Breast epithelium (tissue), 4 donors: ENCODE measurements around the gene DMAP1. TPM values are rescaled to one million over a fixed set of nuclear protein-coding genes. Genes with fewer than 3 reads are reported as not detected.

ENCODE experiments used
- DNase-seq, 2 donors: peaks; one replicate each; pipeline ENCODE4 v3.0.0-alpha.2; 2019; ENCODE audit warnings: low spot score in 2 of 2
- H3K27ac ChIP-seq, 2 donors: fragments of 200-600 bp; sonication (generic) in 1 of 2; one replicate each; pipeline ENCODE4 v1.5.1; 2016 to 2019; ENCODE audit warnings: mild to moderate bottlenecking in 1 of 2
- H3K27me3 ChIP-seq, 2 donors: fragments of 200-600 bp; sonication (generic) in 1 of 2; one replicate each; pipeline versions ENCODE4 v1.5.1 to v1.6.0; 2017 to 2019; ENCODE audit warnings: control low read depth in 1 of 2, mild to moderate bottlenecking in 1 of 2
- H3K36me3 ChIP-seq: fragments of 200-600 bp; one replicate; pipeline ENCODE4 v1.5.1; 2019
- H3K4me1 ChIP-seq, 2 donors: fragments of 200-600 bp; sonication (generic); one replicate each; pipeline ENCODE4 v1.5.1; 2016 to 2019; ENCODE audit warnings: control low read depth in 1 of 2
- H3K4me3 ChIP-seq, 3 donors: fragments of 200-600 bp; sonication (generic); 1 replicate in 2 of 3; 2 replicates in 1 of 3; pipeline ENCODE4 v1.5.1; 2016 to 2019; ENCODE audit warnings: mild to moderate bottlenecking in 3 of 3, moderate library complexity in 2 of 3
- H3K9me3 ChIP-seq, 2 donors: fragments of 200-600 bp; sonication (generic) in 1 of 2; one replicate each; pipeline ENCODE4 v1.5.1; 2016 to 2019; ENCODE audit warnings: control low read depth in 1 of 2
- CTCF ChIP-seq, 3 donors: fragments of 450-650 bp; IDR thresholded peaks; one replicate each; pipeline ENCODE4 v1.5.1; 2016 to 2017; ENCODE audit warnings: antibody characterized with exemption in 3 of 3, mild to moderate bottlenecking in 3 of 3, moderate library complexity in 3 of 3
- POLR2A ChIP-seq: fragments of 450-650 bp; IDR thresholded peaks from one replicate; pipeline ENCODE4 v1.6.1; 2016; ENCODE audit warnings: antibody characterized with exemption, mild to moderate bottlenecking, moderate library complexity
- POLR2AphosphoS5 ChIP-seq, 3 donors: sonication (generic); formaldehyde crosslinking; IDR thresholded peaks; one replicate each; pipeline ENCODE4 v1.6.1; 2017; ENCODE audit warnings: antibody characterized with exemption in 3 of 3
- intact Hi-C: fragments of 100-400 bp; cut with DNase I; formaldehyde crosslinking; loops from one replicate; pipeline ENCODE4 v1.15.1; 2023; ENCODE audit warnings: low total_unique reads
- total RNA-seq, 3 donors: library from RNA; depleted of rRNA; stranded (reverse); fragments of >200 nt; gene quantifications; one replicate each; pipeline ENCODE4 v1.1.0, GENCODE V29; 2016

DMAP1 gene
- total RNA-seq, 3 donors from 2014 or later: 40.3 to 66.2 (median 51.4) TPM

GRCh38 chr1:44265656-44266358, 52.5 kb downstream of the DMAP1 start:
- no peaks in the 10 kb centered on the region for H3K9me3 ChIP-seq
- no peak overlapping the region for H3K4me3 ChIP-seq
- no peaks in the 10 kb centered on the region for H3K36me3 ChIP-seq
- no peaks in the 10 kb centered on the region for H3K27me3 ChIP-seq
- intact Hi-C loops: no loop called here
- TF ChIP-seq CTCF (IDR thresholded peaks at IDR 0.05): no peak
- TF ChIP-seq POLR2A: no peak
- TF ChIP-seq POLR2AphosphoS5 (IDR thresholded peaks at IDR 0.05): no peak
- DNase-seq: no peak
- H3K4me1 ChIP-seq: no peaks in the 10 kb centered on the region
- no peak overlapping the region for H3K27ac ChIP-seq

- H3K36me3 ChIP-seq: no peaks in the 10 kb centered on the region
- intact Hi-C loops: no loop called here
- no peak overlapping the region for H3K27ac ChIP-seq
- no peak for TF ChIP-seq POLR2A
- TF ChIP-seq CTCF (IDR thresholded peaks at IDR 0.05): no peak
- TF ChIP-seq POLR2AphosphoS5 (IDR thresholded peaks at IDR 0.05): no peak
- no peak for DNase-seq
- H3K4me3 ChIP-seq: no peak overlapping the region
- no peaks in the 10 kb centered on the region for H3K27me3 ChIP-seq
- H3K9me3 ChIP-seq: no peaks in the 10 kb centered on the region
- no peaks in the 10 kb centered on the region for H3K4me1 ChIP-seq
Observed at GRCh38 chr1:44266400-44267344, 53.4 kb downstream of the DMAP1 start.

- no peaks in the 10 kb centered on the region for H3K36me3 ChIP-seq
- no peaks in the 10 kb centered on the region for H3K4me1 ChIP-seq
- no peak overlapping the region for H3K27ac ChIP-seq
- TF ChIP-seq POLR2AphosphoS5 (IDR thresholded peaks at IDR 0.05) (no peak), POLR2A (no peak), CTCF (IDR thresholded peaks at IDR 0.05) (no peak)
- intact Hi-C loops: no loop called here
- H3K9me3 ChIP-seq: no peaks in the 10 kb centered on the region
- H3K4me3 ChIP-seq: no peak overlapping the region
- no peak for DNase-seq
- H3K27me3 ChIP-seq: no peaks in the 10 kb centered on the region
Observed at GRCh38 chr1:44267438-44267837, 54.2 kb downstream of the DMAP1 start.

- Histone ChIP-seq H3K4me1 (no peaks in the 10 kb centered on the region), H3K27me3 (no peaks in the 10 kb centered on the region), H3K36me3 (no peaks in the 10 kb centered on the region), H3K27ac (no peak overlapping the region), H3K9me3 (no peaks in the 10 kb centered on the region), H3K4me3 (no peak overlapping the region)
- no peak for TF ChIP-seq POLR2AphosphoS5 (IDR thresholded peaks at IDR 0.05)
- no peak for TF ChIP-seq POLR2A
- no peak for TF ChIP-seq CTCF (IDR thresholded peaks at IDR 0.05)
- no peak for DNase-seq
- intact Hi-C loops: no loop called here
Observed at GRCh38 chr1:44268054-44268453, 54.8 kb downstream of the DMAP1 start.

Other genes starting within 250 kb of the DMAP1 start
- 10 to 100 TPM; 16.2 to 22.0 (median 18.3) TPM for gene DPH2, start 243.5 kb upstream of the DMAP1 start, total RNA-seq
- gene ATP6V0B, start 238.5 kb upstream of the DMAP1 start, total RNA-seq: 100 to 1,000 TPM; 131 to 156 (median 155) TPM
- gene B4GALT2, start 234.3 kb upstream of the DMAP1 start, total RNA-seq: 10 to 100 TPM; 19.8 to 49.9 (median 37.0) TPM
- gene CCDC24, start 221.9 kb upstream of the DMAP1 start, total RNA-seq: 10 to 100 TPM in 2 of 3 donors, 1 to 10 TPM in 1; 5.4 to 12.5 (median 12.3) TPM
- gene SLC6A9, start 182.0 kb upstream of the DMAP1 start, total RNA-seq: 1 to 10 TPM in 2 of 3 donors, under 1 TPM in 1; 0.32 to 5.1 (median 3.9) TPM
- not detected for gene KLF17, start 94.7 kb upstream of the DMAP1 start, total RNA-seq
- gene KLF18, start 71.8 kb upstream of the DMAP1 start, total RNA-seq: not detected
- gene ERI3, start 141.8 kb downstream of the DMAP1 start, total RNA-seq: 10 to 100 TPM; 35.8 to 49.2 (median 41.1) TPM
- gene RNF220, start 191.8 kb downstream of the DMAP1 start, total RNA-seq: 100 to 1,000 TPM in 1 of 3 donors, 10 to 100 TPM in 2; 90.4 to 110 (median 93.4) TPM